Measurements from ENCODE around the gene VASN. TPM values are rescaled to one million over a fixed set of nuclear protein-coding genes. Genes with fewer than 3 reads are reported as not detected.

Gene VASN
- total and polyA plus RNA-seq, 10 of the 15 experiments (the other 5 are each of a cell fraction or from before 2014, with no cell fraction given), result 0.02 to 0.19 (median 0.14) TPM; not detected in 6

DNA sequence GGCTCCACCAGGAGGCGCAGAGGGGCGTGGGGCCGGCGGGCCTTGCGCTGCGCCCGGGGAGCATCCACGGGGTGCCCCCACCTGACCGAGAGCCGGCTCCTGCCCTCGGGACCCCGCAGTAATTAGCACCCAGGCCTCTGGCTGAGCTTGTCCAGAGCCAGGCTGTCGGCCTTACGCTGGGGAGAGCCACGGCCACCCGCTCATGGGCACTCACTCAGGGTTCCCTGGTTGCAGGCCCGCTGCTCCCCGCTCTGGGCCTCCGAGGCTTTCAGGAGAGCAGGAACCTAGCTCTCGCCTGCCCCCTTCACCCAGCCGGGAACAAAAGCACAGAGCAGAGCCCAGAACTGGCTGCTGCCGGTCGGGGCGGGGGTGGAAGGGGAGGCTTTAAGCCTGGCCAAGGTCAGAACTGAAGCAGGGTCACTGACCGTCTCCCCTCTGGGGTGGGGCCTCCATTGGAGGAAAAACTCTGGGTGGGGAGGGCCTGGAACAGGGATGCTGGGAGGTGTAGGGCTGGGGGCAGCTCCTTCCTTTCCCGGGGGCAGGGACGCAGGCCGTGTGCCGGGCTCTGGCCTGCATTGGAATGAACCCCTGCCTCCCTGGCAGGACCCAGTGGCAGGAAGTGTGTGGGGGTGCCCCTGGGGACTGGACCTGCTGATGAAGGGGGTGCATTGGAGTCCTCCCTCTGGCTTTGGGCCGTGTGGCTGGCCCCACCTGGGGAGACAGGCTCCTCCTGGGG, 43.4 kb upstream of the VASN start:
- SMC1A ChIA-PET (ENCODE audit: uncharacterized antibody, unreplicated experiment), result interaction anchor here (1.0 to 5.7 kb wide), 4 partner anchors 19 to 40 kb away, joined by 3 to 62 read pairs (median 4); no protein-coding TSS in a partner anchor
- intact Hi-C loops (cut with micrococcal nuclease; ENCODE audit: unreplicated experiment), result loop anchor here (5.0 kb wide), 1 partner anchor 56 kb away; the partner anchor contains the start of gene TFAP4
- H3K4me1 ChIP-seq (ENCODE audit: control insufficient read depth, insufficient read depth, low read length), result peaks cover 7% of the 10 kb centered on the region
- FAIRE-seq (no peak), ATAC-seq (peak; percentile 80), DNase-seq (ENCODE audit: low read depth, low spot score) (no peak)
- peak overlapping the region; percentile 22; the same call in 1 of the 2 replicates for H3K9ac ChIP-seq (ENCODE audit: control insufficient read depth, insufficient read depth, low read length)
- H3K4me2 ChIP-seq (ENCODE audit: control insufficient read depth, insufficient read depth), result peak overlapping the region; percentile 26
- no peaks in the 10 kb centered on the region for H3K36me3 ChIP-seq (ENCODE audit: control insufficient read depth in 2 of 2, insufficient read depth in 2 of 2, low read length in 1 of 2)
- no peak overlapping the region for H3K27ac ChIP-seq (ENCODE audit: control insufficient read depth, insufficient read depth)
- no TSS peak for BruUV-seq (replicated peaks)
- H2AFZ ChIP-seq (ENCODE audit: control insufficient read depth, low read depth, low read length), result peak overlapping the region; percentile 75; the same call in 1 of the 2 replicates
- in situ Hi-C loops (cut with MboI), result no loop called here
- no peak overlapping the region for H3K4me3 ChIP-seq
- no peaks in the 10 kb centered on the region for H3K9me3 ChIP-seq (replicated peaks; ENCODE audit: control insufficient read depth, insufficient read depth, low read length)
- CTCF ChIA-PET, result interaction anchor here (0.6 to 12.1 kb wide), 14 partner anchors 10 to 391 kb away, joined by 3 to 145 read pairs (median 4); partner anchors contain the start of gene PAM16
- no peaks in the 10 kb centered on the region for H3K79me2 ChIP-seq (ENCODE audit: control insufficient read depth, insufficient read depth, low read length)
- no peaks in the 10 kb centered on the region for H4K20me1 ChIP-seq (ENCODE audit: control insufficient read depth, insufficient read depth)
- POLR2A ChIA-PET, result interaction anchor here (1.0 kb wide), 2 partner anchors 20 to 43 kb away, joined by 3 to 6 read pairs; no protein-coding TSS in a partner anchor
- WGBS (ENCODE audit: insufficient coverage, insufficient replicate concordance, low lambda C conversion rate, missing lambda C conversion rate), result 11% methylated on average over 30 of the region's 30 CpGs
- RAD21 ChIA-PET (ENCODE audit: unreplicated experiment), result interaction anchor here (0.6 to 5.6 kb wide), 6 partner anchors 14 to 74 kb away, joined by 3 to 68 read pairs (median 5); no protein-coding TSS in a partner anchor
- no peaks in the 10 kb centered on the region for H3K27me3 ChIP-seq (replicated peaks in 1 of 2; ENCODE audit: control insufficient read depth in 2 of 2, insufficient read depth in 2 of 2, low read length in 1 of 2)
- TF ChIP-seq TCF12 (IDR thresholded peaks at IDR 0.05; ENCODE audit: low read depth, low read length) (no peak), STAT1 (conservative IDR thresholded peaks at IDR 0.05) (no peak), KAT2A (conservative IDR thresholded peaks at IDR 0.05; ENCODE audit: control insufficient read depth, low read depth, low read length) (no peak), POLR2A (IDR thresholded peaks at IDR 0.05; ENCODE audit: low read depth, low read length) (peak; percentile 35; the same call in 1 of the 2 replicates), STAT3 (IDR thresholded peaks at IDR 0.05; ENCODE audit: low read depth, low read length) (no peak), JUNB (IDR thresholded peaks at IDR 0.05) (no peak), WRNIP1 (IDR thresholded peaks at IDR 0.05; ENCODE audit: borderline replicate concordance, low read depth, low read length) (no peak), SMC3 (IDR thresholded peaks at IDR 0.05; ENCODE audit: borderline replicate concordance, low read length) (peak; percentile 35; the same call in 1 of the 2 replicates), ZNF24 (IDR thresholded peaks at IDR 0.05) (no peak), KLF5 (IDR thresholded peaks at IDR 0.05; ENCODE audit: partially characterized antibody) (no peak), IKZF1 (conservative IDR thresholded peaks at IDR 0.05) (no peak; the same call in 1 of the 2 replicates), RB1 (IDR thresholded peaks at IDR 0.05; ENCODE audit: borderline replicate concordance) (no peak), JUND (IDR thresholded peaks at IDR 0.05; ENCODE audit: low read depth, low read length) (no peak), RCOR1 (conservative IDR thresholded peaks at IDR 0.05; ENCODE audit: low read depth, low read length) (no peak)
- TF ChIP-seq, protein P1, sequence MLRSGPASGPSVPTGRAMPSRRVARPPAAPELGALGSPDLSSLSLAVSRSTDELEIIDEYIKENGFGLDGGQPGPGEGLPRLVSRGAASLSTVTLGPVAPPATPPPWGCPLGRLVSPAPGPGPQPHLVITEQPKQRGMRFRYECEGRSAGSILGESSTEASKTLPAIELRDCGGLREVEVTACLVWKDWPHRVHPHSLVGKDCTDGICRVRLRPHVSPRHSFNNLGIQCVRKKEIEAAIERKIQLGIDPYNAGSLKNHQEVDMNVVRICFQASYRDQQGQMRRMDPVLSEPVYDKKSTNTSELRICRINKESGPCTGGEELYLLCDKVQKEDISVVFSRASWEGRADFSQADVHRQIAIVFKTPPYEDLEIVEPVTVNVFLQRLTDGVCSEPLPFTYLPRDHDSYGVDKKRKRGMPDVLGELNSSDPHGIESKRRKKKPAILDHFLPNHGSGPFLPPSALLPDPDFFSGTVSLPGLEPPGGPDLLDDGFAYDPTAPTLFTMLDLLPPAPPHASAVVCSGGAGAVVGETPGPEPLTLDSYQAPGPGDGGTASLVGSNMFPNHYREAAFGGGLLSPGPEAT (IDR thresholded peaks at IDR 0.05; ENCODE audit: low read depth), result no peak
- TF ChIP-seq, protein P2, sequence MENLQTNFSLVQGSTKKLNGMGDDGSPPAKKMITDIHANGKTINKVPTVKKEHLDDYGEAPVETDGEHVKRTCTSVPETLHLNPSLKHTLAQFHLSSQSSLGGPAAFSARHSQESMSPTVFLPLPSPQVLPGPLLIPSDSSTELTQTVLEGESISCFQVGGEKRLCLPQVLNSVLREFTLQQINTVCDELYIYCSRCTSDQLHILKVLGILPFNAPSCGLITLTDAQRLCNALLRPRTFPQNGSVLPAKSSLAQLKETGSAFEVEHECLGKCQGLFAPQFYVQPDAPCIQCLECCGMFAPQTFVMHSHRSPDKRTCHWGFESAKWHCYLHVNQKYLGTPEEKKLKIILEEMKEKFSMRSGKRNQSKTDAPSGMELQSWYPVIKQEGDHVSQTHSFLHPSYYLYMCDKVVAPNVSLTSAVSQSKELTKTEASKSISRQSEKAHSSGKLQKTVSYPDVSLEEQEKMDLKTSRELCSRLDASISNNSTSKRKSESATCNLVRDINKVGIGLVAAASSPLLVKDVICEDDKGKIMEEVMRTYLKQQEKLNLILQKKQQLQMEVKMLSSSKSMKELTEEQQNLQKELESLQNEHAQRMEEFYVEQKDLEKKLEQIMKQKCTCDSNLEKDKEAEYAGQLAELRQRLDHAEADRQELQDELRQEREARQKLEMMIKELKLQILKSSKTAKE (IDR thresholded peaks at IDR 0.05; ENCODE audit: low read depth, poor library complexity, severe bottlenecking), result no peak
- TF ChIP-seq, protein P3, sequence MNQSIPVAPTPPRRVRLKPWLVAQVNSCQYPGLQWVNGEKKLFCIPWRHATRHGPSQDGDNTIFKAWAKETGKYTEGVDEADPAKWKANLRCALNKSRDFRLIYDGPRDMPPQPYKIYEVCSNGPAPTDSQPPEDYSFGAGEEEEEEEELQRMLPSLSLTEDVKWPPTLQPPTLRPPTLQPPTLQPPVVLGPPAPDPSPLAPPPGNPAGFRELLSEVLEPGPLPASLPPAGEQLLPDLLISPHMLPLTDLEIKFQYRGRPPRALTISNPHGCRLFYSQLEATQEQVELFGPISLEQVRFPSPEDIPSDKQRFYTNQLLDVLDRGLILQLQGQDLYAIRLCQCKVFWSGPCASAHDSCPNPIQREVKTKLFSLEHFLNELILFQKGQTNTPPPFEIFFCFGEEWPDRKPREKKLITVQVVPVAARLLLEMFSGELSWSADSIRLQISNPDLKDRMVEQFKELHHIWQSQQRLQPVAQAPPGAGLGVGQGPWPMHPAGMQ (IDR thresholded peaks at IDR 0.05; ENCODE audit: borderline replicate concordance), result no peak
- TF ChIP-seq, protein P4, sequence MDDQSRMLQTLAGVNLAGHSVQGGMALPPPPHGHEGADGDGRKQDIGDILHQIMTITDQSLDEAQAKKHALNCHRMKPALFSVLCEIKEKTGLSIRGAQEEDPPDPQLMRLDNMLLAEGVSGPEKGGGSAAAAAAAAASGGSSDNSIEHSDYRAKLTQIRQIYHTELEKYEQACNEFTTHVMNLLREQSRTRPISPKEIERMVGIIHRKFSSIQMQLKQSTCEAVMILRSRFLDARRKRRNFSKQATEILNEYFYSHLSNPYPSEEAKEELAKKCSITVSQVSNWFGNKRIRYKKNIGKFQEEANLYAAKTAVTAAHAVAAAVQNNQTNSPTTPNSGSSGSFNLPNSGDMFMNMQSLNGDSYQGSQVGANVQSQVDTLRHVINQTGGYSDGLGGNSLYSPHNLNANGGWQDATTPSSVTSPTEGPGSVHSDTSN (IDR thresholded peaks at IDR 0.05; ENCODE audit: insufficient replicate concordance, low read depth, low read length), result no peak

Data from GM12878 (cell line).